BLaER1 treated with 17β-estradiol and CSF1 and Interleukin-3, amounts not matched to agents 10 nM and 100 nM (cell line): ENCODE measurements around the gene ITFG1.
A peak's percentile ranks its signal among the peaks of the same experiment; 100 is the strongest.

Experiments
- H3K27ac ChIP-seq, 11 experiments: shearing (Covaris generic); formaldehyde crosslinking; 2 replicates each; pipeline ENCODE4 v1.8.1; 2022
- H3K27me3 ChIP-seq, 11 experiments: shearing (Covaris generic); formaldehyde crosslinking; 2 replicates each; pipeline ENCODE4 v1.8.1; 2022
- H3K36me3 ChIP-seq, 11 experiments: shearing (Covaris generic); formaldehyde crosslinking; 2 replicates each; pipeline ENCODE4 v1.8.1; 2022
- H3K4me1 ChIP-seq, 10 experiments: shearing (Covaris generic); formaldehyde crosslinking; 2 replicates each; pipeline ENCODE4 v1.8.1; 2022
- H3K4me2 ChIP-seq, 11 experiments: shearing (Covaris generic); formaldehyde crosslinking; 2 replicates each; pipeline ENCODE4 v1.8.1; 2022
- H3K4me3 ChIP-seq, 10 experiments: shearing (Covaris generic); formaldehyde crosslinking; 2 replicates each; pipeline ENCODE4 v1.8.1; 2022
- H3K9ac ChIP-seq, 11 experiments: shearing (Covaris generic); formaldehyde crosslinking; 2 replicates each; pipeline ENCODE4 v1.8.1; 2022
- H3K9me3 ChIP-seq, 11 experiments: shearing (Covaris generic); formaldehyde crosslinking; replicated peaks in 1 of 11; 2 replicates each; pipeline ENCODE4 v1.8.1; 2022
- H4K20me1 ChIP-seq, 11 experiments: shearing (Covaris generic); formaldehyde crosslinking; 2 replicates each; pipeline ENCODE4 v1.8.1; 2022
- Cebpa-rat ChIP-seq, 11 experiments: shearing (Covaris generic); IDR thresholded peaks; 2 replicates each; pipeline ENCODE4 v1.8.1; 2022

The ITFG1 gene

DNA sequence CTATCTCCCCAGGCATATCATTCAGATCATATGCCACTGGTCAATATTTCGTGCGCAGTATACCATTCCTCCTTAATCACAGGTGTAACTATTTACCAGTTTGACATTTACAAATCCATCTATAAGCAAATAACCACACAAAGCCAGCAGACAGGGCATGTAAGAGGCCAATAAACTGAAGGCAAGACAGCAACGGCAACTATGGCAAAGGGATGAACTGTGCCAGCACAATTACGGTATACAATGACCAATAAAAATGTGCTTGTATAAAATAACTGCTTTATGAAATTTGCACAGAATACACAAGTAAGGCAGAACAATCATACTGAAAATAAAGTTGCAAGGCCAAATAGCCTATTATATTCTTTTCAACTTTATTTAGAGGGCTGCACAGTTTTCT is 326.3 kb downstream of the ITFG1 start:
- H3K27me3 ChIP-seq = no peaks in the 10 kb centered on the region
- peaks cover 7 to 33% (median 19%) of the 10 kb centered on the region in 10 experiments; a peak in 19 of 20 replicates for H3K4me1 ChIP-seq
- peaks cover 0 to 17% (median 0%) of the 10 kb centered on the region in 11 experiments; a peak in 5 of 22 replicates for H3K36me3 ChIP-seq
- no peak for TF ChIP-seq Cebpa-rat (IDR thresholded peaks at IDR 0.05)
- H3K9ac ChIP-seq = no peak overlapping the region
- peaks cover 0 to 90% (median 24%) of the 10 kb centered on the region in 11 experiments; a peak in 11 of 22 replicates for H4K20me1 ChIP-seq
- no peak overlapping the region for H3K27ac ChIP-seq
- no peaks in the 10 kb centered on the region for H3K9me3 ChIP-seq
- no peak overlapping the region for H3K4me2 ChIP-seq
- H3K4me3 ChIP-seq = no peak overlapping the region

DNA sequence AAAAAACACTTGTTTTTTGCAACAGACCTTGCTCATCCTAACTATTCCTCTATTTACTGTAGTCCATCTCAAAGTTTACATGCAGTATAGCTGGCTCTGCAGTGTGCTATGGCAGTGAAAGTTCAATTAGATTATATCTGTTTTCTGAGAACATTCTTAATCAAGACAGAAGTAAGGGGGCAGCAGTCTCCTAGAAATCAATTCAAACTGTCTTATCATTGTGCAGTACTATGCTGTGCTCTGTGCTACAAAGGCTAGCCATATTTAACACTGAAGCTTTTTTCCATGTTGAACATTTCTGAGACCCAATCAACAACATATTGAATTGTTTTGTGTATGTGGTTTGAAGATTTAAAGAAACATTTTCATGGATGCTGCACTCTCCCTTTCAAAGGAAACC is 328.6 kb downstream of the ITFG1 start:
- Histone ChIP-seq H3K27ac (no peak overlapping the region), H3K4me3 (no peak overlapping the region), H3K27me3 (no peaks in the 10 kb centered on the region), H4K20me1 (peaks cover 0 to 78% (median 14%) of the 10 kb centered on the region in 11 experiments; a peak in 11 of 22 replicates), H3K9me3 (no peaks in the 10 kb centered on the region), H3K36me3 (peaks cover 0 to 39% (median 8%) of the 10 kb centered on the region in 11 experiments; a peak in 11 of 22 replicates), H3K9ac (no peak overlapping the region), H3K4me2 (no peak overlapping the region), H3K4me1 (peaks cover 6 to 20% (median 8%) of the 10 kb centered on the region in 10 experiments; a peak in 19 of 20 replicates)
- no peak for TF ChIP-seq Cebpa-rat (IDR thresholded peaks at IDR 0.05)

DNA sequence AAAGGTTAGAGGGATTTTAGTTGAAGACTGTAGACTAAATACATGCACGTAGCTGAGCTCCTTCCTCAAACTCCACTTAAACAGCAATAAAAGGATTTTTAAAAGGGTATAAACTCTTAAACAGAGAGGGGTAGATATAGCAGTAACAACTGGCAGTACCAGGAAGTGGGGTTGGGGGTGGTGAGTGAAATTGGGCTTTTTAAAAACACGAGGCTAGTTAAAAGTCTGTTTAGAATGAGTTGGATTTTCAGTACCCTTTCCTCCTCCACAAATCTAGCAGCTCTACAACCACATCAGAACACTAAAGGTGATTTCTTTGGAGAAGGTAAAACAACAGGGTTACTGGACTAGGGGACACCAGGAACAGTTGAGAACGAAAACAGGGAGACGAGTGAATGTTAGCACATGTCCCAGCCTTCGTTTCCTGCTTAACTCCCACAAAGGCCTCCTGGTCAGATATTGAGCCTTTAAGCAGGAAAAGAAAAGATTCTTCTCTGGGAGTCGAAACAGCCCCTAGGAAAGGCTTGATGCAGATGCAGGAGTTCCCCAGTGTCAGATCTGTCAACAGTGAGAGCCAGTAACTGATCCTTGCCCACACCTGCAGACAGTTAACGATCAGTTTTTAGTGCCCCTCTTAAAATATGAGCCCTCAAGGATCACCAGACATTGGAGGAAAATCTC is 331.0 kb downstream of the ITFG1 start:
- H4K20me1 ChIP-seq = peaks cover 0 to 66% (median 9%) of the 10 kb centered on the region in 11 experiments; a peak in 10 of 22 replicates
- TF ChIP-seq Cebpa-rat (IDR thresholded peaks at IDR 0.05) = no peak
- no peak overlapping the region for H3K27ac ChIP-seq
- no peak overlapping the region for H3K4me3 ChIP-seq
- H3K4me1 ChIP-seq = peaks cover 0 to 9% (median 6%) of the 10 kb centered on the region in 10 experiments; a peak in 11 of 20 replicates
- H3K9ac ChIP-seq = no peak overlapping the region
- H3K27me3 ChIP-seq = no peaks in the 10 kb centered on the region
- no peak overlapping the region for H3K4me2 ChIP-seq
- H3K9me3 ChIP-seq = no peaks in the 10 kb centered on the region
- peaks cover 0 to 55% (median 19%) of the 10 kb centered on the region in 11 experiments; a peak in 12 of 22 replicates for H3K36me3 ChIP-seq

DNA sequence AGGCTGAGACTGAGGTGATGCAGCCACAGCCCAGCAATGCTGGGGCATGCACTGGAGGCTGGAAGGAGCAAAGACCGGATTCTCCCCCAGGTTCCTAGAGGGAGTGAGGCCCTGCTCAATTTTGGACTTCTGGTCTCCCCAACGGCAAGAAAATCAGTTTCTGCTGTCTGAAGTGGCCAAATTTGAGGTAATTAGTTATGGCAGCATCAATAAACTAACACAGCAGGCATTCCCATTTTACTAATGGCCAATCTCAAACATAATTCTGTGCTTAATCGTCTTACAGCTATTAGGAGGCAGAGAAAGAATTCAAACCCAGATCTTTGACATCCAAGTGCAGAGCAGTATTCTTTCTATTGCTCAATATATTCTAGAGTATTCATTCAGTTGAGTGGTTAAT is 333.3 kb downstream of the ITFG1 start:
- TF ChIP-seq Cebpa-rat (IDR thresholded peaks at IDR 0.05) = no peak

DNA sequence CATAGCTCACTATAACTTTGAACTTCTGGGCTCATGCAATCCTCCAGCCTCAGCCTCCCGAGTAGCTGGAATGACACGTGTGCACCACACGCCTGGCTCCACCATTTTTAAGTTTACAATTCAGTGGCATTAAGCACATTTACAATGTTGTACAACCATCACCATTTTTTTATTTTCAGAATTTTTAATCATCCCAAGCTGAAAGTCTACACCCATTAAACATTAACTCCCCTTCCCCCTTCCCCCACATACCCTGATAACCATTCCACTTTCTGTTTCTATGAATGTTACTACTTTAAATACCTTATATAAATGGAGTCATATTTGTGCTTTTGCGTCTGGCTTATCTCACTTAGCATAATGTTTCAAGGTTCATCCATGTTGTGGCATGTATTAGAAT is 335.1 kb downstream of the ITFG1 start:
- Histone ChIP-seq H3K36me3 (peaks cover 0 to 72% (median 22%) of the 10 kb centered on the region in 11 experiments; a peak in 15 of 22 replicates), H3K27ac (no peak overlapping the region), H4K20me1 (peaks cover 0 to 26% (median 0%) of the 10 kb centered on the region in 11 experiments; a peak in 7 of 22 replicates), H3K4me1 (peaks cover 0 to 9% (median 6%) of the 10 kb centered on the region in 10 experiments; a peak in 11 of 20 replicates), H3K4me3 (no peak overlapping the region), H3K9me3 (no peaks in the 10 kb centered on the region), H3K27me3 (no peaks in the 10 kb centered on the region), H3K4me2 (peak overlapping the region in 3 of 11 experiments; percentile 7 to 27 (median 25); a peak in 3 of 22 replicates), H3K9ac (no peak overlapping the region)
- TF ChIP-seq Cebpa-rat (IDR thresholded peaks at IDR 0.05) = no peak

More for the DNA sequence above, 333.3 kb downstream of the ITFG1 start:
- no peak overlapping the region for H3K9ac ChIP-seq
- no peak overlapping the region for H3K27ac ChIP-seq
- peaks cover 0 to 56% (median 10%) of the 10 kb centered on the region in 11 experiments; a peak in 13 of 22 replicates for H3K36me3 ChIP-seq
- no peak overlapping the region for H3K4me3 ChIP-seq
- H3K4me2 ChIP-seq = no peak overlapping the region
- H3K4me1 ChIP-seq = peaks cover 0 to 9% (median 6%) of the 10 kb centered on the region in 10 experiments; a peak in 11 of 20 replicates
- no peaks in the 10 kb centered on the region for H3K27me3 ChIP-seq
- no peaks in the 10 kb centered on the region for H3K9me3 ChIP-seq
- H4K20me1 ChIP-seq = peaks cover 0 to 43% (median 0%) of the 10 kb centered on the region in 11 experiments; a peak in 8 of 22 replicates

DNA sequence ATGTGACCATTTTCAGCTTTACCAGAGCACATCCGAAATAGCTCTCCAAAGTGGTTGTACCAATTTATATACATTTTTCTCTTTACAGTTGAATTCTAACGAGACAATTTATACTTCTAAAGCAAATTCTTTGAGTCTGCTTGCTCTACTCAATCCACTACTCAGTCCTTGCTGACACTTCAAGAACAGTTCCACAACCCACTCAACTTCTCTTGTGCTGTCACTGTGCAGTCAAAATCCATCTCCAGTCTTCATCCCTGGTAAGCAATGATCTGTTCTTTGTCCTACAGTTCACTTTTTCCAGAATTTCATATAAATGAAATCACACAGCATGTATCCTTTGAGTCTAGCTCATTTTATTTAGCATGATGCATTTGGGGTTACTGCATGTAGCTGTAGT is 347.7 kb downstream of the ITFG1 start:
- TF ChIP-seq Cebpa-rat (IDR thresholded peaks at IDR 0.05) = no peak
- Histone ChIP-seq H4K20me1 (no peaks in the 10 kb centered on the region), H3K27me3 (no peaks in the 10 kb centered on the region), H3K4me1 (peaks cover 0 to 13% (median 0%) of the 10 kb centered on the region in 10 experiments; a peak in 1 of 20 replicates), H3K27ac (peak overlapping the region in 1 of 11 experiments; percentile 62; a peak in 3 of 22 replicates), H3K9ac (no peak overlapping the region), H3K36me3 (peaks cover 0 to 70% (median 25%) of the 10 kb centered on the region in 11 experiments; a peak in 17 of 22 replicates), H3K4me3 (no peak overlapping the region), H3K4me2 (no peak overlapping the region), H3K9me3 (no peaks in the 10 kb centered on the region)

DNA sequence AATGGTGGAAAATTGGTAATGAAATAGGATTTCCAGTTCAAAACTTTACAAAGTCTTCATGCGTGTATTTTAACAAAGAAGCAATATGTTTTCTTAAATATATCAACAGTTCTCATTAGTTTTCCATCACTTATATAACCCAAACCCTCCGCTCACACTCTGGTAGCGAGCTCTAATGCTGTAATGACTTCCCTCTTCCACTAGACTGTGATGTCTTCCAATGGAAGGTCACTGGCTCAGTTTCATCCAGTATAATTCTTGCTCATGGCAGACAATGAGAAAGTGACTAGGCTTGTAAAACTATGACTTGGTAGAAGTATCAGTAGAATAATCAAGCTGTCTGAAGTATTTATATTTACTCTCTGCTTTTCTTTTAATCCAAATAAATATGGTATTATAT is 349.9 kb downstream of the ITFG1 start:
- H3K4me2 ChIP-seq = no peak overlapping the region
- H3K27ac ChIP-seq = no peak overlapping the region
- peaks cover 0 to 13% (median 0%) of the 10 kb centered on the region in 10 experiments; a peak in 1 of 20 replicates for H3K4me1 ChIP-seq
- no peaks in the 10 kb centered on the region for H4K20me1 ChIP-seq
- H3K27me3 ChIP-seq = no peaks in the 10 kb centered on the region
- no peak overlapping the region for H3K9ac ChIP-seq
- TF ChIP-seq Cebpa-rat (IDR thresholded peaks at IDR 0.05) = no peak
- no peaks in the 10 kb centered on the region for H3K9me3 ChIP-seq
- no peak overlapping the region for H3K4me3 ChIP-seq
- H3K36me3 ChIP-seq = peaks cover 3 to 71% (median 34%) of the 10 kb centered on the region in 11 experiments; a peak in 17 of 22 replicates

DNA sequence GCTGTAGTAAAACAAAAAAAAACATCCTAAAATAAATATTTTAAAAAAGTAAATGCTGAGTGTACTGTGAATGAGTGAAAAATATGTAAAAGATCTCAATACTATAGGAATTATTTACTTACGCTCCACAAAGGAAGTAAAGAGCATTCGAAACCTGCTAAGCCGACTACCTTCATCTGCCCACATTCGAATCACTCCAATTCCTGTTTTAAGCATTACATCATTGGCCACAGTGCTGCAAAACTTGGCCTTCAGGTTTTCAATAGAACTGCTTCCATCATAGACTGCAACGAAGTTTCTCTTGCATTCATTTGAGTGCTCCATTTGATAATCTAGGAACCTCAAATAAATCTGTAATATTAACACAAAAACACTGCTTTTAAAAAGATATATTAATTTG is 351.5 kb downstream of the ITFG1 start:
- H3K9ac ChIP-seq = no peak overlapping the region
- no peak overlapping the region for H3K27ac ChIP-seq
- H3K27me3 ChIP-seq = no peaks in the 10 kb centered on the region
- peaks cover 0 to 16% (median 7%) of the 10 kb centered on the region in 11 experiments; a peak in 8 of 22 replicates for H3K9me3 ChIP-seq
- H3K4me3 ChIP-seq = no peak overlapping the region
- no peaks in the 10 kb centered on the region for H4K20me1 ChIP-seq
- H3K36me3 ChIP-seq = peaks cover 11 to 77% (median 44%) of the 10 kb centered on the region in 11 experiments; a peak in 20 of 22 replicates
- H3K4me1 ChIP-seq = peaks cover 0 to 10% (median 0%) of the 10 kb centered on the region in 10 experiments; a peak in 2 of 20 replicates
- no peak overlapping the region for H3K4me2 ChIP-seq
- TF ChIP-seq Cebpa-rat (IDR thresholded peaks at IDR 0.05) = no peak
